ENCODE data around the gene ZNF813. TPM values are rescaled to one million over a fixed set of nuclear protein-coding genes. Genes with fewer than 3 reads are reported as not detected.
"Not testable (repeated sequence)": the region's sequence is repeated elsewhere in the genome, so short reads cannot be mapped to it uniquely, and the experiment has no call there.

The ZNF813 gene
- 3.1 TPM for total RNA-seq

GRCh38 chr19:53467485-53468262, at the start of gene ZNF813:
ZNF813 (plus strand) TSS chr19:53467733; CDS start chr19:53483823, 16,090 bp downstream.
- peaks cover 0 to 3% (median 0%) of the 10 kb centered on the region in 3 donors for H3K9me3 ChIP-seq (ENCODE audit: control insufficient read depth in 3 of 3, low read length in 3 of 3)
- H3K36me3 ChIP-seq (ENCODE audit: control insufficient read depth in 3 of 3, insufficient read depth in 3 of 3, low read length in 3 of 3) = peaks cover 0 to 1% (median 0%) of the 10 kb centered on the region in 3 donors
- peaks cover 3 to 13% (median 9%) of the 10 kb centered on the region in 3 donors for H3K27me3 ChIP-seq (ENCODE audit: control insufficient read depth in 3 of 3, insufficient read depth in 3 of 3, low read length in 3 of 3)
- no peak within 1 kb of the TSS for H3K27ac ChIP-seq (ENCODE audit: low read depth, low read length)
- H3K4me1 ChIP-seq (ENCODE audit: control insufficient read depth in 3 of 3, insufficient read depth in 3 of 3, low read length in 3 of 3) = peaks cover 0 to 6% (median 0%) of the 10 kb centered on the region in 3 donors
- peak within 1 kb of the TSS; percentile 69 to 76 (median 72) for H3K9ac ChIP-seq (ENCODE audit: low read depth in 1 of 3, low read length in 3 of 3)
- H3K4me3 ChIP-seq (ENCODE audit: low read length in 3 of 3) = peak within 1 kb of the TSS; percentile 74 to 81 (median 77)

DNA sequence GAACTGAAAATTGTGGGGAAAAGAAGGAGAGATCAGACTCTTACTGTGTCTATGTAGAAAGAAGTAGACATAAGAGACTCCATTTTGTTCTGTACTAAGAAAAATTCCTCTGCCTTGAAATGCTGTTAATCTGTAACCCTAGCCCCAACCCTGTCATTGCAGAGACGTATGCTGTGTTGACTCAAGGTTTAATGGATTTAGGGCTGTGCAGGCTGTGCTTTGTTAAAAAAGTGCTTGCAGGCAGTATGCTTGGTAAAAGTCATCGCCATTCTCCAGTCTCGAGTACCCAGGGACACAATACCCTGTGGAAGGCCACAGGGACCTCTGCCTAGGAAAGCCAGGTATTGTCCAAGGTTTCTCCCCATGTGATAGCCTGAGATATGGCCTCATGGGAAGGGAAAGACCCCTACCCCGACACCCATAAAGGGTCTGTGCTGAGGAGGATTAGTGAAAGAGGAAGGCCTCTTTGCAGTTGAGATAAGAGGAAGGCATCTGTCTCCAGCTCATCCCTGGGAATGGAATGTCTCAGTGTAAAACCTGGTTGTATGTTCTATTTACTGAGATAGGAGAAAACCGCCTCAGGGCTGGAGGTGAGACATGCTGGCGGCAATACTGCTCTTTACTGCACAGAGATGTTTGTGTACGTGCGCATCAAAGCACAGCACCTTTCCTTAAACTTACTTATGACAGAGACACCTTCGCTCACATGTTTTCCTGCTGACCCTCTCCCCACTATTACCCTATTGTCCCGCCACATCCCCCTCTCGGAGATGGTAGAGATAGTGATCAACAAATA, 46.8 kb upstream of the ZNF813 start:
- H3K9me3 ChIP-seq (ENCODE audit: control insufficient read depth in 3 of 3, low read length in 3 of 3); H3K27ac ChIP-seq (ENCODE audit: low read depth, low read length); H3K9ac ChIP-seq (ENCODE audit: low read depth in 1 of 3, low read length in 3 of 3); H3K27me3 ChIP-seq (ENCODE audit: control insufficient read depth in 3 of 3, insufficient read depth in 3 of 3, low read length in 3 of 3); H3K36me3 ChIP-seq (ENCODE audit: control insufficient read depth in 3 of 3, insufficient read depth in 3 of 3, low read length in 3 of 3); H3K4me1 ChIP-seq (ENCODE audit: control insufficient read depth in 3 of 3, insufficient read depth in 3 of 3, low read length in 3 of 3); H3K4me3 ChIP-seq (ENCODE audit: low read length in 3 of 3): not testable (repeated sequence)

- peaks cover 0 to 3% (median 0%) of the 10 kb centered on the region in 3 donors for H3K4me1 ChIP-seq (ENCODE audit: control insufficient read depth in 3 of 3, insufficient read depth in 3 of 3, low read length in 3 of 3)
- no peaks in the 10 kb centered on the region for H3K27me3 ChIP-seq (ENCODE audit: control insufficient read depth in 3 of 3, insufficient read depth in 3 of 3, low read length in 3 of 3)
- H3K9me3 ChIP-seq (ENCODE audit: control insufficient read depth in 3 of 3, low read length in 3 of 3) = no peaks in the 10 kb centered on the region
- no peak overlapping the region for H3K9ac ChIP-seq (ENCODE audit: low read depth in 1 of 3, low read length in 3 of 3)
- no peak overlapping the region for H3K4me3 ChIP-seq (ENCODE audit: low read length in 3 of 3)
- no peak overlapping the region for H3K27ac ChIP-seq (ENCODE audit: low read depth, low read length)
- no peaks in the 10 kb centered on the region for H3K36me3 ChIP-seq (ENCODE audit: control insufficient read depth in 3 of 3, insufficient read depth in 3 of 3, low read length in 3 of 3)
Observed at GRCh38 chr19:53422551-53422950, 45.0 kb upstream of the ZNF813 start.

GRCh38 chr19:53423074-53423473, 44.5 kb upstream of the ZNF813 start:
- not testable (repeated sequence) for H3K4me1 ChIP-seq (ENCODE audit: control insufficient read depth in 3 of 3, insufficient read depth in 3 of 3, low read length in 3 of 3); H3K9ac ChIP-seq (ENCODE audit: low read depth in 1 of 3, low read length in 3 of 3); H3K36me3 ChIP-seq (ENCODE audit: control insufficient read depth in 3 of 3, insufficient read depth in 3 of 3, low read length in 3 of 3); H3K4me3 ChIP-seq (ENCODE audit: low read length in 3 of 3); H3K27me3 ChIP-seq (ENCODE audit: control insufficient read depth in 3 of 3, insufficient read depth in 3 of 3, low read length in 3 of 3); H3K9me3 ChIP-seq (ENCODE audit: control insufficient read depth in 3 of 3, low read length in 3 of 3); H3K27ac ChIP-seq (ENCODE audit: low read depth, low read length)

DNA sequence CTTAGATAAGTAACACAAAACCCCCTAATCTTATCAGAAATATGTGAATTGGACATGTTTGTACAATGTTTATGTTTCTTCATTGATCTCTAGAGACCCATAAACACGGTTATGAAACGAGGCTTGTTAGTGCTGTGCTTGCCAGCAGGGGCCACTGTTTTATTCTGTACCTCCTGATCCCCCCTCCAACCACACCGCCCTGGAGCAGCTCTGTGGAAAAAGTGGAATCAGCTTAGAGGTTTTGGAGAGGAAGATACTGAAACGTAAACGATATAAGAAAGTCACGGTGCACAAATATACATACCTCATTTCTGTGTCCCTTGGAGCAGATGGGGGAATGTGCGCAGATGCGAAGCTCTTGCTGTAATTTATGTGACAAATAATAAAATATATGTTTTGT, 43.9 kb upstream of the ZNF813 start:
- H3K27ac ChIP-seq (ENCODE audit: low read depth, low read length); H3K9me3 ChIP-seq (ENCODE audit: control insufficient read depth in 3 of 3, low read length in 3 of 3); H3K36me3 ChIP-seq (ENCODE audit: control insufficient read depth in 3 of 3, insufficient read depth in 3 of 3, low read length in 3 of 3); H3K4me3 ChIP-seq (ENCODE audit: low read length in 3 of 3); H3K27me3 ChIP-seq (ENCODE audit: control insufficient read depth in 3 of 3, insufficient read depth in 3 of 3, low read length in 3 of 3); H3K9ac ChIP-seq (ENCODE audit: low read depth in 1 of 3, low read length in 3 of 3); H3K4me1 ChIP-seq (ENCODE audit: control insufficient read depth in 3 of 3, insufficient read depth in 3 of 3, low read length in 3 of 3): not testable (repeated sequence)

DNA sequence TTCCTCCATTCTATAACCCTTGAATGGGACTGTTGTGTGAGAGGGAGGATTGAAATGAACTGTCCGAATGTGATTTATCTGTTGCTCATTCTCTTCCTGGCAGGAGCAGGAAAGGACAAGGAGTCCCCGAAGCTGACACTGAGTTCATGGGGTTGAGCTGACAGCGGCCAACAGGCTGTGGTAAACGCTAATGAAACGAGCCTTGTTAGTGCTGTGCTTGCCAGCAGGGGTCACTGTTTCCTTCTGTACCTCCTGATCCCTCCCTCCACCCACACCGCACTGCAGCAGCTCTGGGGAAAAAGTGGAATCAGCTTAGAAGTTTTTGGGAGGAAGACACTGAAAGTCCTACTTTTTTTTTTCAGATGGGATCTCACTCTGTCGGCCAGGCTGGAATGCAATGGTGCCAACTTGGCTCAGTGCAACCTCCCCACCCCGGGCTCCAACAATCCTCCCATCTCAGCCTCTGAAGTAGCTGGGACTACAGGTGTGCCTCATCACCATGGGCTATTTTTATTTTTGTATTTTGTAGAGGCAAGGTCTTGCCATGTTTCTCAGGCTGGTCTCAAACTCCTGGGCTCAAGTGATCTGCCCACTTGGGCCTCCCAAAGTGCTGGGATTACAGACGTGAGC, 42.5 kb upstream of the ZNF813 start:
- H3K4me3 ChIP-seq (ENCODE audit: low read length in 3 of 3) = no peak overlapping the region
- H3K27ac ChIP-seq (ENCODE audit: low read depth, low read length) = no peak overlapping the region
- H3K9me3 ChIP-seq (ENCODE audit: control insufficient read depth in 3 of 3, low read length in 3 of 3) = no peaks in the 10 kb centered on the region
- H3K4me1 ChIP-seq (ENCODE audit: control insufficient read depth in 3 of 3, insufficient read depth in 3 of 3, low read length in 3 of 3) = peaks cover 0 to 3% (median 0%) of the 10 kb centered on the region in 3 donors
- no peaks in the 10 kb centered on the region for H3K27me3 ChIP-seq (ENCODE audit: control insufficient read depth in 3 of 3, insufficient read depth in 3 of 3, low read length in 3 of 3)
- no peak overlapping the region for H3K9ac ChIP-seq (ENCODE audit: low read depth in 1 of 3, low read length in 3 of 3)
- no peaks in the 10 kb centered on the region for H3K36me3 ChIP-seq (ENCODE audit: control insufficient read depth in 3 of 3, insufficient read depth in 3 of 3, low read length in 3 of 3)

- Histone ChIP-seq H3K9ac (ENCODE audit: low read depth in 1 of 3, low read length in 3 of 3) (peak within 1 kb of the TSS; percentile 84 to 91 (median 88)), H3K9me3 (ENCODE audit: control insufficient read depth in 3 of 3, low read length in 3 of 3) (no peaks in the 10 kb centered on the region), H3K4me1 (ENCODE audit: control insufficient read depth in 3 of 3, insufficient read depth in 3 of 3, low read length in 3 of 3) (peaks cover 5 to 13% (median 11%) of the 10 kb centered on the region in 3 donors), H3K36me3 (ENCODE audit: control insufficient read depth in 3 of 3, insufficient read depth in 3 of 3, low read length in 3 of 3) (peaks cover 2 to 4% (median 4%) of the 10 kb centered on the region in 3 donors), H3K4me3 (ENCODE audit: low read length in 3 of 3) (peak within 1 kb of the TSS; percentile 85 to 92 (median 86)), H3K27me3 (ENCODE audit: control insufficient read depth in 3 of 3, insufficient read depth in 3 of 3, low read length in 3 of 3) (no peaks in the 10 kb centered on the region), H3K27ac (ENCODE audit: low read depth, low read length) (peak within 1 kb of the TSS; percentile 30)
Observed at GRCh38 chr19:53431399-53432087, 36.0 kb upstream of the ZNF813 start, which contains the start of gene ZNF761. ZNF761 (plus strand) TSS chr19:53431984; CDS start chr19:53447269, 15,285 bp downstream.

DNA sequence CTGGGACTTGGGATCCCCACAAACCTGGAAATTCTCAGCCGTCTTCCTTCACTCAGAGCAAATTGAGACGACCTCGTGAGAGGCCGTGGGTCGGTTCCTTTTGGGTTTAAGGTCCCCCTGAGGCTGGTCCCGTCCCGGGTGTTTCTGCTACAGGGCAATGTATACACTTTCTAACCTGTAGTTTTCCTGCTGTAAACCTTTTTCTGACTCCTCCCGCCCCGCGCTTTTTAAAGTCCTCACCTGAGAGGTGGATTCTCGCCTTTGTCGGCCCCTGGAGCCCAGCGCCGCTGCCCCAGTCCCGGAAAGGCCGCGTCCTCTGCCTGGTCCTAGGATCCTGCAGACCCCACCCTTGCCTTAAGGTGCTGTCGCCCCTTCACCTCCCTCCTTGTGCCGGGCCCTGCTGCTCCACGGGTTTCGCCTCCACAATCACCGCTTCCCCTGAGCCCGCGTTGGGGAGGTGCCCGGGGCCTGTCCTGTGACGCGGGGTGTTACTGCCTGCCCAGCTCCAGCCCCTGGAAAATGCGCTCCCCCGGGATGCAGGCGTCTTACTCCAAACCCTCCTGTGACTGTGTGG, 35.4 kb upstream of the ZNF813 start:
- H3K9me3 ChIP-seq (ENCODE audit: control insufficient read depth in 3 of 3, low read length in 3 of 3) = no peaks in the 10 kb centered on the region
- peak overlapping the region; percentile 30 for H3K27ac ChIP-seq (ENCODE audit: low read depth, low read length)

GRCh38 chr19:53443809-53444208, 23.7 kb upstream of the ZNF813 start:
- not testable (repeated sequence) for H3K9me3 ChIP-seq (ENCODE audit: control insufficient read depth in 3 of 3, low read length in 3 of 3); H3K27ac ChIP-seq (ENCODE audit: low read depth, low read length)
- peaks cover 29 to 34% (median 31%) of the 10 kb centered on the region in 3 donors for H3K36me3 ChIP-seq (ENCODE audit: control insufficient read depth in 3 of 3, insufficient read depth in 3 of 3, low read length in 3 of 3)

More for the DNA sequence above, 35.4 kb upstream of the ZNF813 start:
- Histone ChIP-seq H3K4me1 (ENCODE audit: control insufficient read depth in 3 of 3, insufficient read depth in 3 of 3, low read length in 3 of 3) (peaks cover 5 to 13% (median 11%) of the 10 kb centered on the region in 3 donors), H3K4me3 (ENCODE audit: low read length in 3 of 3) (peak overlapping the region; percentile 85 to 92 (median 86)), H3K27me3 (ENCODE audit: control insufficient read depth in 3 of 3, insufficient read depth in 3 of 3, low read length in 3 of 3) (no peaks in the 10 kb centered on the region), H3K36me3 (ENCODE audit: control insufficient read depth in 3 of 3, insufficient read depth in 3 of 3, low read length in 3 of 3) (peaks cover 2 to 4% (median 4%) of the 10 kb centered on the region in 3 donors), H3K9ac (ENCODE audit: low read depth in 1 of 3, low read length in 3 of 3) (peak overlapping the region; percentile 84 to 91 (median 88))

More at GRCh38 chr19:53443809-53444208, 23.7 kb upstream of the ZNF813 start:
- H3K27me3 ChIP-seq (ENCODE audit: control insufficient read depth in 3 of 3, insufficient read depth in 3 of 3, low read length in 3 of 3); H3K9ac ChIP-seq (ENCODE audit: low read depth in 1 of 3, low read length in 3 of 3); H3K4me3 ChIP-seq (ENCODE audit: low read length in 3 of 3); H3K4me1 ChIP-seq (ENCODE audit: control insufficient read depth in 3 of 3, insufficient read depth in 3 of 3, low read length in 3 of 3): not testable (repeated sequence)

Data from skeletal muscle tissue (tissue), 4 donors.